ENCODE data around the gene ATP2C2. TPM values are rescaled to one million over a fixed set of nuclear protein-coding genes. Genes with fewer than 3 reads are reported as not detected.
"Not testable (repeated sequence)": the region's sequence is repeated elsewhere in the genome, so short reads cannot be mapped to it uniquely, and the experiment has no call there.

Gene ATP2C2
- total and polyA plus RNA-seq, 7 experiments from 2014 or later = 0.20 TPM; not detected in 6

DNA sequence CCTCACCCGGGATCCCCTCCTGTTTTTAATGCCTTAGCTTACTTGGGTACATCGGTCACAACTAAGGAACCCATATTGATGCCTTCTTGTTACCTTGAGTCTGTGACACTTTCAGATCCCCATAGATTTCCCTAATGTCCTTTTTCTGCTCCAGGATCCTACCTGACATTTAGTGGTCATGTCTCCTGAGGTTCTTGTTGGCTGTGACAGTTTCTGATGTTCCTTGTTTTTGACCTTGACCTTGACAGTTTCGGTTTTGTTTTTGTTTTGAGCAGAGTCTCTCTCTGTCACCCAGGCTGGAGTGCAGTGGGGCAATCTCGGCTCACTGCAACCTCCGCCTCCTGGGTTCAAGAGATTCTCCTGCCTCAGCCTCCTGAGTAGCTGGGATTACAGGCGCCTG lies 52.2 kb downstream of the ATP2C2 start:
- H3K27me3 ChIP-seq (ENCODE audit: control insufficient read depth in 2 of 2, insufficient read depth in 2 of 2, low read length in 2 of 2); H3K4me1 Mint-ChIP-seq; H3K4me3 Mint-ChIP-seq; POLR2A ChIA-PET; H3K4me3 ChIP-seq (ENCODE audit: low read length); CTCF ChIA-PET; H3K36me3 Mint-ChIP-seq; H3K36me3 ChIP-seq (ENCODE audit: control insufficient read depth in 2 of 3, insufficient read depth in 3 of 3, low read length in 3 of 3); intact Hi-C loops (cut with micrococcal nuclease); H3K27ac ChIP-seq (ENCODE audit: low read depth, low read length); H3K27me3 Mint-ChIP-seq; ATAC-seq; DNase-seq; H3K4me1 ChIP-seq (ENCODE audit: control insufficient read depth in 2 of 2, insufficient read depth in 2 of 2, low read length in 2 of 2); H3K9me3 Mint-ChIP-seq; H3K9me3 ChIP-seq (ENCODE audit: control insufficient read depth in 2 of 3, low read length in 3 of 3): not testable (repeated sequence)
- peak overlapping the region in 1 of 9 donors; percentile 2 for H3K27ac Mint-ChIP-seq

DNA sequence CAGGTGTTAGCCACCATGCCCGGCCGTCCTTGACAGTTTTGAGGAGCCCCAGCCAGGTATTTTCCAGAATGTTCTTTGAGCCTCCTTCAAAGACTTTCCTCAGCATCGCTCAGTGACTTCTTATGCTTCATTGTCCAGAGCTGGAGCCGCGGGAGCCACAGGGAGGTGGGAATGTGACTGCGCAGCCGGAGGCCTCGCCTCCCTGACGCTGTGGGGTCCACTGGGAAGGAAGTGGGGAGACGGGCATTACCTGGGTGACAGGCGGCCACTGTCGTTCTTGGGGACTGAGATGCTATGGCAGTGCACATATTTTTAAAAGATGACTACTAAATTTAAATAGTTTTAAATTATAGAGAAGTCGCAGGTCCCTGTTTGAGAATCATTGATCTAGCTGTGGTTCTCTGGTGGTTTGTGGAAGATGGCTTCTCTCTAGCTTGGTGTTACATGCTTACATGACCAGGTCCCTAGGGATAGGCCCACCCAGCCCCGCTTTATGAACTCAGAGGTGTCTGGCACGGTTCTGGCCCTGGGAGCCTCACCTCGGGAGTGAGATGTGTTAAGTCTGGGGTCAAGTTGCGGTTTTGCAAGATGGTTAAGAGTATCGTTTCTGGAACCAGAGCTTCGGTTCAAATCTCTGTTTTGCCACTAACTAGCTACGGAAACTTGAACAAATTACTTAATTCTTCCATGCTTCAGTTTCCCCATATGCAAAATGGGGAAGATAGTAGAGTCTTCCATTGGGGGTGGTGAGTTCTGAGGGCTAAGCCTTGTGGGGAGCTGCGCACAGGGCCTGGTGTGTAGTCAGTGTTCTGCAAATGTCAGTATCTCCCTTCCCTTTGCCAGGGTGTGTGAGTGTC lies 53.0 kb downstream of the ATP2C2 start:
- Histone ChIP-seq H3K27ac (ENCODE audit: low read depth, low read length) (no peak overlapping the region), H3K4me3 (ENCODE audit: low read length) (no peak overlapping the region), H3K4me1 (ENCODE audit: control insufficient read depth in 2 of 2, insufficient read depth in 2 of 2, low read length in 2 of 2) (no peaks in the 10 kb centered on the region), H3K9me3 (ENCODE audit: control insufficient read depth in 2 of 3, low read length in 3 of 3) (no peaks in the 10 kb centered on the region), H3K27me3 (ENCODE audit: control insufficient read depth in 2 of 2, insufficient read depth in 2 of 2, low read length in 2 of 2) (no peaks in the 10 kb centered on the region), H3K36me3 (ENCODE audit: control insufficient read depth in 2 of 3, insufficient read depth in 3 of 3, low read length in 3 of 3) (no peaks in the 10 kb centered on the region)
- Mint-ChIP-seq H3K36me3 (peaks cover 0 to 6% (median 0%) of the 10 kb centered on the region in 5 donors), H3K27ac (no peak overlapping the region), H3K4me1 (peaks cover 0 to 3% (median 0%) of the 10 kb centered on the region in 7 donors), H3K27me3 (peaks cover 0 to 13% (median 0%) of the 10 kb centered on the region in 5 donors), H3K9me3 (peaks cover 0 to 3% (median 0%) of the 10 kb centered on the region in 11 donors), H3K4me3 (no peak overlapping the region)
- ATAC-seq (no peak), DNase-seq (no peak)
- POLR2A ChIA-PET = no interaction called here
- intact Hi-C loops (cut with micrococcal nuclease) = no loop called here
- CTCF ChIA-PET = no interaction called here

DNA sequence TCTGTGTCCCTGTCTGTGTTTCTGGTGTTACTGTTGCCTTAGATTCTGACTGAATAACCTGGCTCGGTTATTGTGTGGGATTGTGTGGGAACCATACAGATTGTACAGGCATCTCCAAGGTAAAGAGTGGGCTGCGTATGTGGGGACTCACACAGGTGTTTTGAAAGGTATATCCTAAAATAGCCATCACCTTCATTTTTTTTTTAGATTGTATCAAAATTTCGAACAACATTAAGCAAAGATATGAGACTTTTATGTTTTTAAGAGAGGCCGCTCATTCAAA lies 53.5 kb downstream of the ATP2C2 start:
- Mint-ChIP-seq H3K27ac (no peak overlapping the region), H3K9me3 (peaks cover 0 to 3% (median 0%) of the 10 kb centered on the region in 11 donors), H3K27me3 (peaks cover 0 to 16% (median 4%) of the 10 kb centered on the region in 5 donors), H3K4me1 (peaks cover 0 to 3% (median 0%) of the 10 kb centered on the region in 7 donors), H3K4me3 (no peak overlapping the region), H3K36me3 (peaks cover 0 to 6% (median 0%) of the 10 kb centered on the region in 5 donors)
- Histone ChIP-seq H3K4me1 (ENCODE audit: control insufficient read depth in 2 of 2, insufficient read depth in 2 of 2, low read length in 2 of 2) (no peaks in the 10 kb centered on the region), H3K36me3 (ENCODE audit: control insufficient read depth in 2 of 3, insufficient read depth in 3 of 3, low read length in 3 of 3) (no peaks in the 10 kb centered on the region), H3K9me3 (ENCODE audit: control insufficient read depth in 2 of 3, low read length in 3 of 3) (no peaks in the 10 kb centered on the region), H3K4me3 (ENCODE audit: low read length) (no peak overlapping the region), H3K27ac (ENCODE audit: low read depth, low read length) (no peak overlapping the region), H3K27me3 (ENCODE audit: control insufficient read depth in 2 of 2, insufficient read depth in 2 of 2, low read length in 2 of 2) (no peaks in the 10 kb centered on the region)
- ATAC-seq = no peak
- DNase-seq = no peak
- POLR2A ChIA-PET = no interaction called here
- intact Hi-C loops (cut with micrococcal nuclease) = no loop called here
- CTCF ChIA-PET = no interaction called here

DNA sequence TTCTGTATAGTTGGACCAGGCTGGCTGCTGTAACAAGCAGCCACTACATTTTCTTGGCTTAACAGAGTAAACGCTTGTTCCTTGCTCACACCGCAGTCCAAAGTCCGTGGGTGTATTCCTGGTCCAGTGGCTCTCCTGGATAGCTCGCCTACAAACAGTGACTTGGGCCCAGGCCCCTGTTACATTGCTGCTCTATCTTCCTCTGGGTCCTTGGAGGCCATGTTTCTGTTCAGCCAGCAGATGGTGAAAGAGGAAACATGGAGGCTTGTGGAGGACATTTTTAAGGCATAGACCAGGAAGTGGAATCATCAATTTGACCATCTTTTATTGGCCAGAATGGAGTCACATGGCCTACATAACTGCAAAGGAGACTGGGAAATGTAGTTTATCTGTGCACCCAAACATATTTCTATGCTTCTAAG lies 55.1 kb downstream of the ATP2C2 start:
- intact Hi-C loops (cut with micrococcal nuclease) = no loop called here
- Histone ChIP-seq H3K27me3 (ENCODE audit: control insufficient read depth in 2 of 2, insufficient read depth in 2 of 2, low read length in 2 of 2) (no peaks in the 10 kb centered on the region), H3K4me3 (ENCODE audit: low read length) (no peak overlapping the region), H3K4me1 (ENCODE audit: control insufficient read depth in 2 of 2, insufficient read depth in 2 of 2, low read length in 2 of 2) (no peaks in the 10 kb centered on the region), H3K36me3 (ENCODE audit: control insufficient read depth in 2 of 3, insufficient read depth in 3 of 3, low read length in 3 of 3) (no peaks in the 10 kb centered on the region), H3K9me3 (ENCODE audit: control insufficient read depth in 2 of 3, low read length in 3 of 3) (no peaks in the 10 kb centered on the region), H3K27ac (ENCODE audit: low read depth, low read length) (no peak overlapping the region)
- Mint-ChIP-seq H3K4me3 (no peak overlapping the region), H3K27me3 (peaks cover 0 to 21% (median 5%) of the 10 kb centered on the region in 5 donors), H3K27ac (no peak overlapping the region), H3K9me3 (peaks cover 0 to 3% (median 0%) of the 10 kb centered on the region in 11 donors), H3K36me3 (peaks cover 0 to 6% (median 0%) of the 10 kb centered on the region in 5 donors), H3K4me1 (peaks cover 0 to 3% (median 0%) of the 10 kb centered on the region in 7 donors)
- CTCF ChIA-PET = no interaction called here
- ATAC-seq (no peak), DNase-seq (no peak)
- POLR2A ChIA-PET = no interaction called here

DNA sequence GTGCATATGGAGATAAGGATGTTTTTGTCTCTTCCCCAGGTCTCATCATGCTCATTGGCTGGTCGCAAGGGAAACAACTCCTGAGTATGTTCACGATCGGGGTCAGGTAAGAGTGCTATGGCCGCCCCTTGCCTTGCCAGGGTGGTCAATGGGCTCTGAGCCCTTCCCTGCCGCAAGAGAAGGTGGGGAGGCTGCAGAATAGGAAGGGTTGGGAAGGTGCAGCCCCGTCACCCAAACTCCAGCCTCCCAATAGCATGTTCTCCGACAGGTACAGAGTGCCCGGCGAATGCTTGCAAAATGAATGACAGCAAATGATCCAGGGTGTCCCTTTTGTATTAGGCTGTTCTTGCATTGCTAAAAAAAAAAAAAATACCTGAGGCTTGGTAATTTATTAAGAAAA lies 57.4 kb downstream of the ATP2C2 start:
- Histone ChIP-seq H3K9me3 (ENCODE audit: control insufficient read depth in 2 of 3, low read length in 3 of 3) (no peaks in the 10 kb centered on the region), H3K27ac (ENCODE audit: low read depth, low read length) (no peak overlapping the region), H3K36me3 (ENCODE audit: control insufficient read depth in 2 of 3, insufficient read depth in 3 of 3, low read length in 3 of 3) (no peaks in the 10 kb centered on the region), H3K27me3 (ENCODE audit: control insufficient read depth in 2 of 2, insufficient read depth in 2 of 2, low read length in 2 of 2) (no peaks in the 10 kb centered on the region), H3K4me1 (ENCODE audit: control insufficient read depth in 2 of 2, insufficient read depth in 2 of 2, low read length in 2 of 2) (no peaks in the 10 kb centered on the region), H3K4me3 (ENCODE audit: low read length) (no peak overlapping the region)
- ChIA-PET CTCF (no interaction called here), POLR2A (no interaction called here)
- intact Hi-C loops (cut with micrococcal nuclease) = no loop called here
- no peak for ATAC-seq
- Mint-ChIP-seq H3K36me3 (peaks cover 0 to 6% (median 0%) of the 10 kb centered on the region in 5 donors), H3K4me3 (no peak overlapping the region), H3K27me3 (peaks cover 5 to 27% (median 10%) of the 10 kb centered on the region in 5 donors), H3K27ac (no peak overlapping the region), H3K4me1 (no peaks in the 10 kb centered on the region), H3K9me3 (peaks cover 0 to 3% (median 0%) of the 10 kb centered on the region in 11 donors)
- no peak for DNase-seq

DNA sequence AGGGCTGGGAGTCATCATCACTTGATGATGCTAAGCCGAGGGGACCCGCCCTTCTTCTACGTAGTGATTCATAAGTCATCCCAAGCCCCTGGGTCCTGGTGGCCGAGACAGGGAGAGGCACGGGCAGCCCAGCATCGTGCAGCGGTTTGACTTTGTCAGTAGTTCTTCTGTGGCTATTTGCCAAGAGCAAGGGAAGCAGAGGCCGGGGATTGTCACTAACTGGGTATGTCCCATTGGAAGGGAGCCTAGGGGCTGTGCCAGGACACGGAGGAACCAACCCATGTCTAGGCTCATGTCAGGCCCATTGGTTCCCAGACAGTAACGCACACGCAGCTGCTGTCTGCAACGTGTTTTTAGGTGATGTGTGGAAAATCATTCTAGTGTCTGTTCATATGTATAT lies 58.5 kb downstream of the ATP2C2 start:
- intact Hi-C loops (cut with micrococcal nuclease) = no loop called here

DNA sequence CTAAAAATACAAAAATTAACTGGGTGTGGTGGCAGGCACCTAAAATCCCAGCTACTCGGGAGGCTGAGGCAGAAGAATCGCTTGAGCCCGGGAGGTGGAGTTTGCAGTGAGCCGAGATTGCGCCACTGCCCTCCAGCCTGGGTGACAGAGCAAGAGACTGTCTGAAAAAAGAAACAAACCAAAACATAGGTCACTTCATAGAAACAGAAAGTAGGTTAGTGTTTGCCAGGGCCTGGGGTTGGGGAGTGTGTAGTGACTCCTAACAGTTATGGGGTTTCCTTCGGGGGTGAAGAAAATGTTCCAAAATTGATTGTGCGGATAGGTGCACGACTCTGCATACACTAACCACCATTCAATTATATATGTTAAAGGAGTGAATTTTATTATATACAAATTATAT lies 59.2 kb downstream of the ATP2C2 start:
- Mint-ChIP-seq H3K4me3 (no peak overlapping the region), H3K27me3 (peaks cover 10 to 37% (median 13%) of the 10 kb centered on the region in 5 donors)
- POLR2A ChIA-PET = no interaction called here

More for the DNA sequence above, 58.5 kb downstream of the ATP2C2 start:
- Histone ChIP-seq H3K4me1 (ENCODE audit: control insufficient read depth in 2 of 2, insufficient read depth in 2 of 2, low read length in 2 of 2) (no peaks in the 10 kb centered on the region), H3K27ac (ENCODE audit: low read depth, low read length) (no peak overlapping the region), H3K27me3 (ENCODE audit: control insufficient read depth in 2 of 2, insufficient read depth in 2 of 2, low read length in 2 of 2) (no peaks in the 10 kb centered on the region), H3K4me3 (ENCODE audit: low read length) (no peak overlapping the region), H3K9me3 (ENCODE audit: control insufficient read depth in 2 of 3, low read length in 3 of 3) (no peaks in the 10 kb centered on the region), H3K36me3 (ENCODE audit: control insufficient read depth in 2 of 3, insufficient read depth in 3 of 3, low read length in 3 of 3) (no peaks in the 10 kb centered on the region)
- Mint-ChIP-seq H3K4me1 (no peaks in the 10 kb centered on the region), H3K27me3 (peaks cover 10 to 34% (median 13%) of the 10 kb centered on the region in 5 donors), H3K9me3 (peaks cover 0 to 3% (median 0%) of the 10 kb centered on the region in 11 donors), H3K4me3 (no peak overlapping the region), H3K36me3 (peaks cover 0 to 6% (median 0%) of the 10 kb centered on the region in 5 donors), H3K27ac (no peak overlapping the region)
- ChIA-PET CTCF (no interaction called here), POLR2A (no interaction called here)
- no peak for DNase-seq
- no peak for ATAC-seq

More for the DNA sequence above, 59.2 kb downstream of the ATP2C2 start:
- H3K27ac ChIP-seq (ENCODE audit: low read depth, low read length) = no peak overlapping the region
- Mint-ChIP-seq H3K36me3 (peaks cover 0 to 6% (median 0%) of the 10 kb centered on the region in 5 donors), H3K4me1 (no peaks in the 10 kb centered on the region), H3K27ac (no peak overlapping the region), H3K9me3 (peaks cover 0 to 3% (median 0%) of the 10 kb centered on the region in 11 donors)
- no peaks in the 10 kb centered on the region for H3K4me1 ChIP-seq (ENCODE audit: control insufficient read depth in 2 of 2, insufficient read depth in 2 of 2, low read length in 2 of 2)
- no peaks in the 10 kb centered on the region for H3K36me3 ChIP-seq (ENCODE audit: control insufficient read depth in 2 of 3, insufficient read depth in 3 of 3, low read length in 3 of 3)
- no peak for ATAC-seq
- intact Hi-C loops (cut with micrococcal nuclease) = no loop called here
- H3K9me3 ChIP-seq (ENCODE audit: control insufficient read depth in 2 of 3, low read length in 3 of 3) = no peaks in the 10 kb centered on the region
- no peak overlapping the region for H3K4me3 ChIP-seq (ENCODE audit: low read length)
- H3K27me3 ChIP-seq (ENCODE audit: control insufficient read depth in 2 of 2, insufficient read depth in 2 of 2, low read length in 2 of 2) = no peaks in the 10 kb centered on the region
- CTCF ChIA-PET = no interaction called here
- no peak for DNase-seq

Measured in naive thymus-derived CD4-positive, alpha-beta T cell (primary cell).